PC-3 (cell line): ENCODE results near the gene LRRC74A. TPM values are rescaled to one million over a fixed set of nuclear protein-coding genes. Genes with fewer than 3 reads are reported as not detected.

Source experiments
- ATAC-seq: fragments of 200-7000 bp; cut with Tn5 transposase; 2 replicates; pipeline ENCODE4 v1.9.1; 2020; ENCODE audit warnings: mild to moderate bottlenecking, moderate library complexity
- BruUV-seq: library from RNA; stranded (reverse); fragments of 400-500 nt; replicated peaks from 2 replicates; lab custom pipeline; 2021; lab: Mats Ljungman, UMichigan
- CTCF ChIA-PET: fragments of 300-600 bp; sonication (Branson Sonifier 250); formaldehyde crosslinking; loops from one replicate; lab custom pipeline; 2022; ENCODE audit warnings: antibody characterized with exemption; lab: Charles Lee
- POLR2A ChIA-PET: fragments of 300-600 bp; sonication (Branson Sonifier 250); formaldehyde crosslinking; loops from one replicate; lab custom pipeline; 2022; ENCODE audit warnings: antibody characterized with exemption; ENCODE audit not compliant: unreplicated experiment; lab: Charles Lee
- DNase-seq: peaks from one replicate; pipeline ENCODE4 v3.0.0-alpha.2; 2015
- H2AFZ ChIP-seq: fragments of 300-600 bp; sonication (generic); 2 replicates; pipeline ENCODE4 v1.6.0; 2016; ENCODE audit warnings: antibody characterized with exemption, low read length
- H3F3A ChIP-seq: fragments of 300-600 bp; sonication (generic); one replicate; pipeline ENCODE4 v1.6.0; 2017; ENCODE audit warnings: antibody characterized with exemption, low read length, control low read depth, mild to moderate bottlenecking; ENCODE audit not compliant: unreplicated experiment
- H3K27ac ChIP-seq: fragments of 300-600 bp; sonication (generic); 2 replicates; pipeline ENCODE4 v1.5.1; 2016; ENCODE audit warnings: mild to moderate bottlenecking, low read length
- H3K27me3 ChIP-seq: fragments of 300-600 bp; sonication (generic); 2 replicates; pipeline ENCODE4 v1.6.1; 2016; ENCODE audit warnings: low read length, mixed read lengths
- H3K36me3 ChIP-seq: fragments of 300-600 bp; sonication (generic); 2 replicates; pipeline ENCODE4 v1.6.1; 2016; ENCODE audit warnings: low read depth, mixed run types, low read length, mixed read lengths
- H3K4me1 ChIP-seq: fragments of 300-600 bp; sonication (generic); 2 replicates; pipeline ENCODE4 v1.5.1; 2016; ENCODE audit warnings: low read length; ENCODE audit not compliant: insufficient read depth
- H3K4me2 ChIP-seq: fragments of 300-600 bp; sonication (generic); 2 replicates; pipeline ENCODE4 v1.6.0; 2016; ENCODE audit warnings: low read length
- H3K4me3 ChIP-seq: fragments of 300-600 bp; sonication (generic); 2 replicates; pipeline ENCODE4 v1.5.1; 2016; ENCODE audit warnings: mild to moderate bottlenecking, low read length, mixed read lengths
- H3K79me2 ChIP-seq: fragments of 300-600 bp; sonication (generic); 2 replicates; pipeline ENCODE4 v1.6.1; 2017; ENCODE audit warnings: low read length, mixed read lengths
- H3K9ac ChIP-seq: fragments of 300-600 bp; sonication (generic); 2 replicates; pipeline ENCODE4 v1.6.0; 2016; ENCODE audit warnings: mild to moderate bottlenecking, low read length
- H3K9me2 ChIP-seq: fragments of 300-600 bp; sonication (generic); replicated peaks from 2 replicates; pipeline ENCODE4 v1.6.1; 2016; ENCODE audit warnings: mixed run types, low read length, mixed read lengths
- H3K9me3 ChIP-seq: fragments of 300-600 bp; sonication (generic); 2 replicates; pipeline ENCODE4 v1.6.1; 2016; ENCODE audit warnings: low read length, mixed read lengths
- H4K20me1 ChIP-seq: fragments of 300-600 bp; sonication (generic); 2 replicates; pipeline ENCODE4 v1.6.1; 2016; ENCODE audit warnings: low read length, mixed read lengths
- CTCF ChIP-seq: fragments of 300-600 bp; sonication (generic); conservative IDR thresholded peaks from 2 replicates; pipeline ENCODE4 v1.5.1; 2017; ENCODE audit warnings: antibody characterized with exemption, low read depth, mild to moderate bottlenecking, low read length
- EZH2 ChIP-seq: fragments of 300-600 bp; sonication (generic); IDR thresholded peaks from one replicate; pipeline ENCODE4 v1.6.1; 2017; ENCODE audit warnings: antibody characterized with exemption, mild to moderate bottlenecking, low read length; ENCODE audit not compliant: unreplicated experiment
- EZH2phosphoT487 ChIP-seq: fragments of 300-600 bp; sonication (generic); IDR thresholded peaks from 2 replicates; pipeline ENCODE4 v1.6.1; 2018; ENCODE audit warnings: mild to moderate bottlenecking, antibody characterized with exemption, low read length, borderline replicate concordance
- intact Hi-C: fragments of 100-400 bp; cut with micrococcal nuclease; formaldehyde crosslinking; loops from 2 replicates; pipeline ENCODE4 v1.9.0; 2023
- total RNA-seq: library from RNA; depleted of rRNA; stranded (reverse); fragments of >200 nt; gene quantifications from 2 replicates; pipeline ENCODE4 v1.2.3, GENCODE V29; 2014

Gene LRRC74A
- total RNA-seq, 1 experiment from 2014 or later: not detected

GRCh38 chr14:76829013-76829365 lies 2.8 kb downstream of the LRRC74A start:
- Histone ChIP-seq H3K4me2 (no peak overlapping the region), H3K79me2 (no peaks in the 10 kb centered on the region), H3K27ac (no peak overlapping the region), H3F3A (no peaks in the 10 kb centered on the region), H3K9me3 (no peaks in the 10 kb centered on the region), H2AFZ (no peak overlapping the region), H3K9ac (no peak overlapping the region), H3K4me1 (no peaks in the 10 kb centered on the region), H3K27me3 (peaks cover 37% of the 10 kb centered on the region), H3K4me3 (no peak overlapping the region), H3K36me3 (no peaks in the 10 kb centered on the region), H3K9me2 (no peaks in the 10 kb centered on the region), H4K20me1 (no peaks in the 10 kb centered on the region)
- no peak for TF ChIP-seq EZH2
- TF ChIP-seq CTCF: no peak
- no peak for TF ChIP-seq EZH2phosphoT487
- DNase-seq (no peak), ATAC-seq (no peak)
- POLR2A ChIA-PET: no interaction called here
- intact Hi-C loops: no loop called here
- CTCF ChIA-PET: no interaction called here
- no TSS peak for BruUV-seq

- H3K4me2 ChIP-seq: no peak overlapping the region
- no TSS peak for BruUV-seq
- ATAC-seq (no peak), DNase-seq (no peak)
- no peaks in the 10 kb centered on the region for H3K79me2 ChIP-seq
- H3K9me3 ChIP-seq: no peaks in the 10 kb centered on the region
- no peaks in the 10 kb centered on the region for H3K4me1 ChIP-seq
- ChIA-PET POLR2A (no interaction called here), CTCF (interaction anchor here (0.7 kb wide), 1 partner anchor 307 kb away, joined by 3 read pairs; no protein-coding TSS in a partner anchor)
- H3K36me3 ChIP-seq: no peaks in the 10 kb centered on the region
- intact Hi-C loops: no loop called here
- H3F3A ChIP-seq: no peaks in the 10 kb centered on the region
- H3K27me3 ChIP-seq: peaks cover 46% of the 10 kb centered on the region
- H3K27ac ChIP-seq: no peak overlapping the region
- no peak for TF ChIP-seq CTCF
- TF ChIP-seq EZH2: no peak
- TF ChIP-seq EZH2phosphoT487: no peak
- H3K9me2 ChIP-seq: no peaks in the 10 kb centered on the region
- no peak overlapping the region for H3K9ac ChIP-seq
- H3K4me3 ChIP-seq: no peak overlapping the region
- H4K20me1 ChIP-seq: no peaks in the 10 kb centered on the region
- H2AFZ ChIP-seq: no peak overlapping the region
Observed at GRCh38 chr14:76829650-76830421, 3.6 kb downstream of the LRRC74A start.

- ChIA-PET CTCF (no interaction called here), POLR2A (no interaction called here)
- Histone ChIP-seq H3K9me2 (no peaks in the 10 kb centered on the region), H3K4me2 (no peak overlapping the region), H3K36me3 (no peaks in the 10 kb centered on the region), H3K4me3 (no peak overlapping the region), H2AFZ (no peak overlapping the region), H3K27ac (no peak overlapping the region), H3K9me3 (no peaks in the 10 kb centered on the region), H3K27me3 (peaks cover 44% of the 10 kb centered on the region), H4K20me1 (no peaks in the 10 kb centered on the region), H3K79me2 (no peaks in the 10 kb centered on the region), H3K4me1 (no peaks in the 10 kb centered on the region), H3F3A (no peaks in the 10 kb centered on the region), H3K9ac (no peak overlapping the region)
- no peak for ATAC-seq
- intact Hi-C loops: no loop called here
- TF ChIP-seq EZH2 (no peak), EZH2phosphoT487 (no peak), CTCF (no peak)
- BruUV-seq: no TSS peak
- no peak for DNase-seq
Observed at GRCh38 chr14:76830556-76830955, 4.3 kb downstream of the LRRC74A start.
